ENCODE measurements around the gene FBN2.

- TF ChIP-seq CTCF (conservative IDR thresholded peaks at IDR 0.05; ENCODE audit: low read depth, low read length) (no peak), EZH2 (IDR thresholded peaks at IDR 0.05; ENCODE audit: borderline replicate concordance, low read depth, low read length, poor library complexity, severe bottlenecking) (no peak)
Measured at GRCh38 chr5:128587275-128587674, 49.2 kb upstream of the FBN2 start.

Measured in A673 (cell line).